GM19025 (cell line): ENCODE results near the gene SAGE1.
"Not testable (repeated sequence)": the region's sequence is repeated elsewhere in the genome, so short reads cannot be mapped to it uniquely, and the experiment has no call there.

Source experiments
- ATAC-seq: cut with Tn5 transposase; IDR thresholded peaks from one replicate; pipeline ENCODE4 v1.9.1; 2021; ENCODE audit warnings: mild to moderate bottlenecking, low read depth, moderate library complexity; ENCODE audit not compliant: unreplicated experiment

SAGE1 gene

GRCh38 chrX:135893294-135893817 lies at the start of gene SAGE1, which contains the start of gene CT45A10:
TSS of gene SAGE1 (plus strand) at chrX:135893716. CDS start at chrX:135896243, 2,527 bp downstream.
TSS of gene CT45A10 (minus strand) at chrX:135893444. CDS start at chrX:135885344, 8,100 bp downstream.
- no peak for ATAC-seq

- ATAC-seq, result not testable (repeated sequence)
These were observed 39.1 kb upstream of the SAGE1 start, which contains the start of gene CT45A8 for GRCh38 chrX:135854438-135854837. TSS of gene CT45A8 (minus strand) at chrX:135854538. CDS start at chrX:135850783, 3,755 bp downstream.

- ATAC-seq, result not testable (repeated sequence)
These were observed 21.8 kb upstream of the SAGE1 start, which contains the start of gene CT45A9 for GRCh38 chrX:135871712-135872111. TSS of gene CT45A9 (minus strand) at chrX:135871812. CDS start at chrX:135868061, 3,751 bp downstream.

GRCh38 chrX:135882741-135883140 lies 10.8 kb upstream of the SAGE1 start:
- not testable (repeated sequence) for ATAC-seq

GRCh38 chrX:135888230-135888629 lies 5.3 kb upstream of the SAGE1 start:
- not testable (repeated sequence) for ATAC-seq

GRCh38 chrX:135888976-135889375 lies 4.5 kb upstream of the SAGE1 start:
- ATAC-seq, result not testable (repeated sequence)

GRCh38 chrX:135890087-135890585 lies 3.4 kb upstream of the SAGE1 start:
- ATAC-seq, result no peak

- no peak for ATAC-seq
These were observed 735 bp upstream of the SAGE1 start for GRCh38 chrX:135892781-135893180.

GRCh38 chrX:135910251-135910650 lies 16.7 kb downstream of the SAGE1 start:
- ATAC-seq, result no peak

- no peak for ATAC-seq
These were observed 20.9 kb downstream of the SAGE1 start for GRCh38 chrX:135914404-135914803.

- not testable (repeated sequence) for ATAC-seq
These were observed 27.0 kb downstream of the SAGE1 start for GRCh38 chrX:135920516-135920915.

- no peak for ATAC-seq
These were observed 29.8 kb downstream of the SAGE1 start for GRCh38 chrX:135923353-135923752.

GRCh38 chrX:135927897-135928296 lies 34.4 kb downstream of the SAGE1 start:
- no peak for ATAC-seq

GRCh38 chrX:135931644-135932487 lies 38.4 kb downstream of the SAGE1 start:
- ATAC-seq, result no peak

- ATAC-seq, result no peak
These were observed 51.0 kb downstream of the SAGE1 start for GRCh38 chrX:135944486-135944885.

GRCh38 chrX:135951291-135951690 lies 57.8 kb downstream of the SAGE1 start:
- no peak for ATAC-seq
